Smooth muscle cell of the brain vasculature (primary cell): ENCODE data around the gene USP17L5.
"Not testable (repeated sequence)": the region's sequence is repeated elsewhere in the genome, so short reads cannot be mapped to it uniquely, and the experiment has no call there.

Experiments
- DNase-seq: peaks from one replicate; pipeline ENCODE4 v3.0.0-alpha.2; 2012; ENCODE audit warnings: low read depth, low spot score

Gene USP17L5

GRCh38 chr4:9339103-9339502 lies at the start of gene USP17L5:
Gene USP17L5 (plus strand): TSS chr4:9339403. CDS start chr4:9339403, 0 bp downstream.
- not testable (repeated sequence) for DNase-seq

- DNase-seq, result not testable (repeated sequence)
Measured at GRCh38 chr4:9324191-9324590, 15.0 kb upstream of the USP17L5 start.

GRCh38 chr4:9324865-9325264 lies 14.3 kb upstream of the USP17L5 start, which contains the start of gene USP17L24:
Gene USP17L24 (plus strand): TSS chr4:9325165. CDS start chr4:9325165, 0 bp downstream.
- DNase-seq, result not testable (repeated sequence)

GRCh38 chr4:9329611-9330010 lies 9.6 kb upstream of the USP17L5 start, which contains the start of gene USP17L25:
Gene USP17L25 (plus strand): TSS chr4:9329911. CDS start chr4:9329911, 0 bp downstream.
- not testable (repeated sequence) for DNase-seq

GRCh38 chr4:9334358-9334757 lies 4.8 kb upstream of the USP17L5 start, which contains the start of gene USP17L26:
Gene USP17L26 (plus strand): TSS chr4:9334658. CDS start chr4:9334658, 0 bp downstream.
- DNase-seq, result not testable (repeated sequence)

GRCh38 chr4:9343848-9344247 lies 4.6 kb downstream of the USP17L5 start, which contains the start of gene USP17L27:
Gene USP17L27 (plus strand): TSS chr4:9344148. CDS start chr4:9344148, 0 bp downstream.
- DNase-seq, result not testable (repeated sequence)

GRCh38 chr4:9348593-9348992 lies 9.4 kb downstream of the USP17L5 start, which contains the start of gene USP17L28:
Gene USP17L28 (plus strand): TSS chr4:9348893. CDS start chr4:9348893, 0 bp downstream.
- not testable (repeated sequence) for DNase-seq

GRCh38 chr4:9350866-9351265 lies 11.7 kb downstream of the USP17L5 start:
- DNase-seq, result not testable (repeated sequence)

- DNase-seq, result not testable (repeated sequence)
Measured at GRCh38 chr4:9353338-9353737, 14.1 kb downstream of the USP17L5 start, which contains the start of gene USP17L29. Gene USP17L29 (plus strand): TSS chr4:9353638. CDS start chr4:9353638, 0 bp downstream.

- DNase-seq, result not testable (repeated sequence)
Measured at GRCh38 chr4:9362829-9363228, 23.6 kb downstream of the USP17L5 start, which contains the start of gene USP17L30. Gene USP17L30 (plus strand): TSS chr4:9363129. CDS start chr4:9363129, 0 bp downstream.

GRCh38 chr4:9379881-9380280 lies 40.7 kb downstream of the USP17L5 start:
- DNase-seq, result not testable (repeated sequence)

GRCh38 chr4:9381012-9381534 lies 41.9 kb downstream of the USP17L5 start:
- DNase-seq, result not testable (repeated sequence)

GRCh38 chr4:9384126-9384525 lies 44.9 kb downstream of the USP17L5 start:
- no peak for DNase-seq

GRCh38 chr4:9389001-9389400 lies 49.8 kb downstream of the USP17L5 start:
- DNase-seq, result not testable (repeated sequence)
